Neuronal stem cell (in vitro differentiated cells): ENCODE data around the gene ASH1L. TPM values are rescaled to one million over a fixed set of nuclear protein-coding genes. Genes with fewer than 3 reads are reported as not detected.
"Not testable (repeated sequence)": the region's sequence is repeated elsewhere in the genome, so short reads cannot be mapped to it uniquely, and the experiment has no call there.

Experiments
- DNase-seq: peaks from one replicate; pipeline ENCODE4 v3.0.0-alpha.2; 2013; ENCODE audit warnings: low spot score
- H2AFZ ChIP-seq: one replicate; pipeline ENCODE4 v1.6.1; 2013; ENCODE audit warnings: mild to moderate bottlenecking, low read length, inconsistent platforms
- H2AK5ac ChIP-seq: 2 replicates; pipeline ENCODE4 v1.6.1; 2013; ENCODE audit warnings: low read depth, mild to moderate bottlenecking, inconsistent platforms, low read length, moderate library complexity, mixed read lengths
- H2BK120ac ChIP-seq: 2 replicates; pipeline ENCODE4 v1.6.1; 2013; ENCODE audit warnings: low read depth, mild to moderate bottlenecking, inconsistent platforms, low read length, moderate library complexity, mixed read lengths
- H2BK12ac ChIP-seq: one replicate; pipeline ENCODE4 v1.6.1; 2013; ENCODE audit warnings: low read length, inconsistent platforms
- H2BK15ac ChIP-seq: 2 replicates; pipeline ENCODE4 v1.6.1; 2013; ENCODE audit warnings: mild to moderate bottlenecking, low read length, inconsistent platforms, mixed read lengths
- H2BK5ac ChIP-seq: one replicate; pipeline ENCODE4 v1.6.1; 2013; ENCODE audit warnings: inconsistent platforms, mild to moderate bottlenecking, low read length, moderate library complexity
- H3K14ac ChIP-seq: one replicate; pipeline ENCODE4 v1.6.1; 2013; ENCODE audit warnings: low read length, inconsistent platforms
- H3K18ac ChIP-seq: 2 replicates; pipeline ENCODE4 v1.6.1; 2013; ENCODE audit warnings: low read length, inconsistent platforms
- H3K23ac ChIP-seq: 2 replicates; pipeline ENCODE4 v1.6.1; 2013; ENCODE audit warnings: low read depth, mild to moderate bottlenecking, mixed read lengths, low read length, inconsistent platforms; ENCODE audit not compliant: poor library complexity
- H3K27ac ChIP-seq: replicated peaks from 3 replicates; pipeline ENCODE4 v1.5.1; 2013; ENCODE audit warnings: low read length, inconsistent platforms
- H3K27me3 ChIP-seq, 3 experiments: 2 replicates each; pipeline ENCODE4 v1.6.1; 2013; ENCODE audit warnings: low read length in 3 of 3, mild to moderate bottlenecking in 2 of 3, inconsistent platforms in 1 of 3, low read depth in 1 of 3, mixed read lengths in 1 of 3, moderate library complexity in 1 of 3; ENCODE audit not compliant: control insufficient read depth in 3 of 3, insufficient read depth in 3 of 3
- H3K36me3 ChIP-seq, 2 donors: replicated peaks in 1 of 2; 2 replicates each; pipeline ENCODE4 v1.6.1; 2013; ENCODE audit warnings: low read length in 2 of 2; ENCODE audit not compliant: control insufficient read depth in 2 of 2, insufficient read depth in 2 of 2
- H3K4ac ChIP-seq: 2 replicates; pipeline ENCODE4 v1.6.1; 2013; ENCODE audit warnings: inconsistent platforms, mild to moderate bottlenecking, low read length, moderate library complexity
- H3K4me1 ChIP-seq, 2 donors: 1 replicate in 1 of 2; 2 replicates in 1 of 2; pipeline ENCODE4 v1.6.1; 2013; ENCODE audit warnings: low read length in 2 of 2, low read depth in 1 of 2; ENCODE audit not compliant: control insufficient read depth in 2 of 2, insufficient read depth in 1 of 2
- H3K4me2 ChIP-seq: one replicate; pipeline ENCODE4 v1.6.1; 2013; ENCODE audit warnings: mild to moderate bottlenecking, low read length, inconsistent platforms; ENCODE audit not compliant: insufficient read depth, poor library complexity, severe bottlenecking
- H3K4me3 ChIP-seq, 2 donors: 2 replicates each; pipeline ENCODE4 v1.5.1; 2013; ENCODE audit warnings: low read length in 2 of 2, mild to moderate bottlenecking in 2 of 2, inconsistent platforms in 1 of 2, moderate library complexity in 1 of 2
- H3K79me1 ChIP-seq: one replicate; pipeline ENCODE4 v1.6.1; 2013; ENCODE audit warnings: low read depth, mild to moderate bottlenecking, inconsistent platforms, low read length, moderate library complexity
- H3K9ac ChIP-seq: one replicate; pipeline ENCODE4 v1.6.1; 2013; ENCODE audit warnings: mild to moderate bottlenecking, low read depth, low read length, inconsistent platforms; ENCODE audit not compliant: poor library complexity
- H3K9me3 ChIP-seq, 2 donors: replicated peaks in 1 of 2; 2 replicates each; pipeline versions ENCODE3 to v1.6.1; 2013; ENCODE audit warnings: low read length in 2 of 2, mild to moderate bottlenecking in 2 of 2, inconsistent platforms in 1 of 2, low read depth in 1 of 2, mixed read lengths in 1 of 2, moderate library complexity in 1 of 2; ENCODE audit not compliant: control insufficient read depth in 2 of 2, insufficient read depth in 1 of 2
- H4K8ac ChIP-seq: one replicate; pipeline ENCODE4 v1.6.1; 2013; ENCODE audit warnings: low read depth, mild to moderate bottlenecking, inconsistent platforms, low read length, moderate library complexity
- H4K91ac ChIP-seq: one replicate; pipeline ENCODE4 v1.6.1; 2013; ENCODE audit warnings: low read length, low read depth, mild to moderate bottlenecking, inconsistent platforms; ENCODE audit not compliant: poor library complexity
- WGBS, 2 donors: extraction: QIAGEN DNeasy Blood & Tissue Kit; methylation state at CpG; one replicate each; pipeline ENCODE4 v1.1.7; 2013; ENCODE audit warnings: missing lambda C conversion rate in 2 of 2, mixed read lengths in 1 of 2; ENCODE audit not compliant: insufficient read length in 2 of 2, insufficient replicate concordance in 1 of 2; ENCODE audit errors: extremely low coverage in 2 of 2; 5-methylcytosine and 5-hydroxymethylcytosine counted together
- polyA plus RNA-seq, 2 experiments: library from polyadenylated mRNA; stranded (reverse); fragments of 200-250 nt; gene quantifications; one replicate each; pipeline ENCODE4 v1.2.3, GENCODE V29; 2013

ASH1L gene
- 7.5 TPM for polyA plus RNA-seq (2013, experiment 1 of 2)
- polyA plus RNA-seq (2013, experiment 2 of 2) = 7.9 TPM

- Histone ChIP-seq H3K18ac (peak within 1 kb of the TSS; percentile 100), H3K36me3 (peaks cover 0 to 26% of the 10 kb centered on the region in 2 donors), H2BK120ac (peak within 1 kb of the TSS; percentile 96), H2BK5ac (peak within 1 kb of the TSS; percentile 99), H3K4me2 (peak within 1 kb of the TSS; percentile 48), H2BK12ac (peak within 1 kb of the TSS; percentile 73), H3K4me3 (peak within 1 kb of the TSS; percentile 92 to 94), H3K79me1 (peaks cover 1% of the 10 kb centered on the region), H3K9ac (peak within 1 kb of the TSS; percentile 100), H3K4me1 (peaks cover 3 to 15% of the 10 kb centered on the region in 2 donors), H4K91ac (no peak within 1 kb of the TSS), H3K9me3 (no peaks in the 10 kb centered on the region), H2AFZ (peak within 1 kb of the TSS; percentile 99), H4K8ac (peak within 1 kb of the TSS; percentile 65), H3K4ac (peak within 1 kb of the TSS; percentile 37), H2BK15ac (peak within 1 kb of the TSS; percentile 98), H2AK5ac (no peak within 1 kb of the TSS), H3K23ac (peak within 1 kb of the TSS; percentile 99), H3K14ac (peak within 1 kb of the TSS; percentile 94), H3K27me3 (no peaks in the 10 kb centered on the region), H3K27ac (peak within 1 kb of the TSS; percentile 99)
- no CpG with 5 or more reads among the region's 87 CpGs for WGBS, 2 donors
- peak; percentile 92 for DNase-seq
Observed at GRCh38 chr1:155562581-155563376, at the start of gene ASH1L. Gene ASH1L, minus strand, starts transcription at chr1:155562803. Its CDS starts 41,284 bp downstream, at chr1:155521519.

GRCh38 chr1:155610257-155610647 lies 47.6 kb upstream of the ASH1L start:
- not testable (repeated sequence) for H3K23ac ChIP-seq, H3K79me1 ChIP-seq, H3K18ac ChIP-seq, H3K9me3 ChIP-seq, H3K4me1 ChIP-seq, H3K27me3 ChIP-seq, H4K91ac ChIP-seq, H3K4me2 ChIP-seq, H3K14ac ChIP-seq, H2AK5ac ChIP-seq, DNase-seq, H2BK120ac ChIP-seq, H2BK12ac ChIP-seq, H4K8ac ChIP-seq, H3K9ac ChIP-seq, H3K4ac ChIP-seq, H2BK5ac ChIP-seq, H3K27ac ChIP-seq, H2BK15ac ChIP-seq
- Histone ChIP-seq H3K4me3 (peak overlapping the region; percentile 76), H3K36me3 (peaks cover 8 to 18% of the 10 kb centered on the region in 2 donors), H2AFZ (peak overlapping the region; percentile 98)
- WGBS, 2 donors = no CpG with 5 or more reads among the region's 33 CpGs

GRCh38 chr1:155609515-155610256 lies 47.1 kb upstream of the ASH1L start, which contains the start of gene MSTO1:
Gene MSTO1, plus strand, starts transcription at chr1:155610218. Its CDS starts 31 bp downstream, at chr1:155610249.
- peak; percentile 89 for DNase-seq
- no peak within 1 kb of the TSS for H2AK5ac ChIP-seq
- H2BK5ac ChIP-seq = no peak within 1 kb of the TSS
- H3K27ac ChIP-seq = peak within 1 kb of the TSS; percentile 79
- H3K9me3 ChIP-seq = no peaks in the 10 kb centered on the region
- H3K27me3 ChIP-seq = no peaks in the 10 kb centered on the region
- no peaks in the 10 kb centered on the region for H3K79me1 ChIP-seq
- H3K4me2 ChIP-seq = peak within 1 kb of the TSS; percentile 84
- no CpG with 5 or more reads among the region's 47 CpGs for WGBS, 2 donors
- peak within 1 kb of the TSS; percentile 98 for H2AFZ ChIP-seq
- no peak within 1 kb of the TSS for H3K14ac ChIP-seq
- H4K91ac ChIP-seq = no peak within 1 kb of the TSS
- H3K4me1 ChIP-seq = no peaks in the 10 kb centered on the region
- H4K8ac ChIP-seq = no peak within 1 kb of the TSS
- no peak within 1 kb of the TSS for H3K4ac ChIP-seq
- H2BK15ac ChIP-seq = no peak within 1 kb of the TSS
- peak within 1 kb of the TSS; percentile 85 for H3K18ac ChIP-seq
- no peak within 1 kb of the TSS for H2BK12ac ChIP-seq
- peak within 1 kb of the TSS; percentile 76 to 90 for H3K4me3 ChIP-seq
- no peak within 1 kb of the TSS for H2BK120ac ChIP-seq
- no peak within 1 kb of the TSS for H3K9ac ChIP-seq
- no peak within 1 kb of the TSS for H3K23ac ChIP-seq
- peaks cover 8 to 15% of the 10 kb centered on the region in 2 donors for H3K36me3 ChIP-seq

- no CpG with 5 or more reads among the region's 9 CpGs for WGBS, 2 donors
- H3K18ac ChIP-seq = no peak overlapping the region
Observed at GRCh38 chr1:155608888-155609225, 46.3 kb upstream of the ASH1L start.

More at GRCh38 chr1:155608888-155609225, 46.3 kb upstream of the ASH1L start:
- Histone ChIP-seq H2AFZ (no peak overlapping the region), H3K27ac (no peak overlapping the region), H2BK120ac (no peak overlapping the region), H2BK15ac (no peak overlapping the region), H4K91ac (no peak overlapping the region), H3K14ac (no peak overlapping the region), H2AK5ac (no peak overlapping the region), H3K4ac (no peak overlapping the region), H3K79me1 (no peaks in the 10 kb centered on the region), H3K9me3 (no peaks in the 10 kb centered on the region), H4K8ac (no peak overlapping the region), H2BK5ac (no peak overlapping the region), H2BK12ac (no peak overlapping the region), H3K9ac (no peak overlapping the region), H3K4me3 (no peak overlapping the region), H3K4me1 (no peaks in the 10 kb centered on the region), H3K36me3 (peaks cover 8 to 14% of the 10 kb centered on the region in 2 donors), H3K27me3 (no peaks in the 10 kb centered on the region), H3K23ac (no peak overlapping the region), H3K4me2 (no peak overlapping the region)
- DNase-seq = no peak
